Esophagus squamous epithelium (tissue), 4 donors: ENCODE data around the gene TRIM54.

Experiments used
- POLR2A ChIP-seq, 4 donors: fragments of 450-650 bp; IDR thresholded peaks; one replicate each; pipeline ENCODE4 v1.6.1; 2017; ENCODE audit warnings: antibody characterized with exemption in 4 of 4, mild to moderate bottlenecking in 4 of 4, moderate library complexity in 3 of 4
- TF ChIP-seq, protein P1 (sequence below), 6 experiments: fragments of 450-650 bp in 4 of 6; fragments of 200-600 bp in 2 of 6; sonication (generic) in 2 of 6; IDR thresholded peaks; one replicate each; pipeline ENCODE4 v1.5.1; 2016 to 2019; ENCODE audit warnings: antibody characterized with exemption in 6 of 6, mild to moderate bottlenecking in 4 of 6, moderate library complexity in 4 of 6

GRCh38 chr2:27312152-27312551 is 29.9 kb downstream of the TRIM54 start:
- TF ChIP-seq, protein P1, sequence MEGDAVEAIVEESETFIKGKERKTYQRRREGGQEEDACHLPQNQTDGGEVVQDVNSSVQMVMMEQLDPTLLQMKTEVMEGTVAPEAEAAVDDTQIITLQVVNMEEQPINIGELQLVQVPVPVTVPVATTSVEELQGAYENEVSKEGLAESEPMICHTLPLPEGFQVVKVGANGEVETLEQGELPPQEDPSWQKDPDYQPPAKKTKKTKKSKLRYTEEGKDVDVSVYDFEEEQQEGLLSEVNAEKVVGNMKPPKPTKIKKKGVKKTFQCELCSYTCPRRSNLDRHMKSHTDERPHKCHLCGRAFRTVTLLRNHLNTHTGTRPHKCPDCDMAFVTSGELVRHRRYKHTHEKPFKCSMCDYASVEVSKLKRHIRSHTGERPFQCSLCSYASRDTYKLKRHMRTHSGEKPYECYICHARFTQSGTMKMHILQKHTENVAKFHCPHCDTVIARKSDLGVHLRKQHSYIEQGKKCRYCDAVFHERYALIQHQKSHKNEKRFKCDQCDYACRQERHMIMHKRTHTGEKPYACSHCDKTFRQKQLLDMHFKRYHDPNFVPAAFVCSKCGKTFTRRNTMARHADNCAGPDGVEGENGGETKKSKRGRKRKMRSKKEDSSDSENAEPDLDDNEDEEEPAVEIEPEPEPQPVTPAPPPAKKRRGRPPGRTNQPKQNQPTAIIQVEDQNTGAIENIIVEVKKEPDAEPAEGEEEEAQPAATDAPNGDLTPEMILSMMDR (IDR thresholded peaks at IDR 0.05): no peak
- no peak for TF ChIP-seq POLR2A (IDR thresholded peaks at IDR 0.05)
